IMR-90 (cell line): Measurements from ENCODE around the gene KCNK4. TPM values are rescaled to one million over a fixed set of nuclear protein-coding genes. Genes with fewer than 3 reads are reported as not detected.

ENCODE experiments used
- ATAC-seq: fragments of 200-7000 bp; cut with Tn5 transposase; 2 replicates; pipeline ENCODE4 v1.9.1; 2020; ENCODE audit warnings: low read depth, mild to moderate bottlenecking, moderate library complexity
- BruUV-seq: library from RNA; stranded (reverse); fragments of 400-500 nt; replicated peaks from 2 replicates; lab custom pipeline; 2021; lab: Mats Ljungman, UMichigan
- CTCF ChIA-PET: fragments of 300-600 bp; formaldehyde crosslinking; extraction: SDS; loops from one replicate; lab custom pipeline; 2021; ENCODE audit warnings: antibody characterized with exemption; lab: Yijun Ruan, JAX
- POLR2A ChIA-PET: fragments of 300-600 bp; sonication (Branson Sonifier 250); formaldehyde crosslinking; loops from one replicate; lab custom pipeline; 2022; ENCODE audit warnings: antibody characterized with exemption; ENCODE audit not compliant: unreplicated experiment; lab: Charles Lee
- DNase-seq: peaks from one replicate; pipeline ENCODE4 v3.0.0; 2013
- H2AFZ ChIP-seq: replicated peaks from 2 replicates; pipeline ENCODE3; 2013; ENCODE audit warnings: low read length, mild to moderate bottlenecking; ENCODE audit not compliant: poor library complexity
- H2AK5ac ChIP-seq: 2 replicates; pipeline ENCODE4 v1.6.1; 2013; ENCODE audit warnings: low read depth, low read length, inconsistent platforms
- H2AK9ac ChIP-seq: replicated peaks from 2 replicates; pipeline ENCODE3; 2013; ENCODE audit warnings: mild to moderate bottlenecking, low read depth, low read length, moderate library complexity; ENCODE audit not compliant: poor library complexity
- H2BK120ac ChIP-seq: 2 replicates; pipeline ENCODE4 v1.6.1; 2013; ENCODE audit warnings: low read depth, low read length, inconsistent platforms
- H2BK15ac ChIP-seq: 3 replicates; pipeline ENCODE4 v1.6.1; 2013; ENCODE audit warnings: low read depth, low read length, inconsistent platforms
- H2BK20ac ChIP-seq: 2 replicates; pipeline ENCODE4 v1.6.1; 2013; ENCODE audit warnings: low read depth, mild to moderate bottlenecking, inconsistent platforms, low read length, moderate library complexity
- H2BK5ac ChIP-seq: 2 replicates; pipeline ENCODE4 v1.6.1; 2013; ENCODE audit warnings: mild to moderate bottlenecking, low read depth, low read length, inconsistent platforms; ENCODE audit not compliant: poor library complexity, severe bottlenecking
- H3K14ac ChIP-seq: replicated peaks from 2 replicates; pipeline ENCODE4 v1.6.1; 2013; ENCODE audit warnings: low read depth, low read length, inconsistent platforms
- H3K18ac ChIP-seq: 2 replicates; pipeline ENCODE4 v1.6.1; 2013; ENCODE audit warnings: low read depth, low read length, control low read depth
- H3K23ac ChIP-seq: 2 replicates; pipeline ENCODE4 v1.6.1; 2013; ENCODE audit warnings: low read depth, low read length, inconsistent platforms
- H3K27ac ChIP-seq: 2 replicates; pipeline ENCODE4 v1.5.1; 2013; ENCODE audit warnings: mild to moderate bottlenecking, control low read depth, low read length; ENCODE audit not compliant: insufficient read depth
- H3K27me3 ChIP-seq: 2 replicates; pipeline ENCODE4 v1.6.1; 2013; ENCODE audit warnings: low read length; ENCODE audit not compliant: control insufficient read depth, insufficient read depth
- H3K36me3 ChIP-seq: 2 replicates; pipeline ENCODE4 v1.6.1; 2013; ENCODE audit warnings: low read length, mixed read lengths; ENCODE audit not compliant: control insufficient read depth, insufficient read depth
- H3K4ac ChIP-seq: 2 replicates; pipeline ENCODE4 v1.6.1; 2013; ENCODE audit warnings: low read depth, low read length, inconsistent platforms
- H3K4me1 ChIP-seq: 2 replicates; pipeline ENCODE4 v1.6.1; 2013; ENCODE audit warnings: low read length, mixed read lengths; ENCODE audit not compliant: control insufficient read depth, insufficient read depth
- H3K4me2 ChIP-seq: 2 replicates; pipeline ENCODE4 v1.6.1; 2013; ENCODE audit warnings: low read depth, mild to moderate bottlenecking, control low read depth, low read length, moderate library complexity
- H3K4me3 ChIP-seq: 2 replicates; pipeline ENCODE4 v1.5.1; 2013; ENCODE audit warnings: low read depth, mild to moderate bottlenecking, control low read depth, low read length, moderate library complexity; ENCODE audit not compliant: insufficient read depth
- H3K56ac ChIP-seq: 2 replicates; pipeline ENCODE4 v1.6.1; 2013; ENCODE audit warnings: low read length, inconsistent platforms; ENCODE audit not compliant: insufficient read depth; ENCODE audit errors: extremely low read depth
- H3K79me1 ChIP-seq, 2 experiments: 2 replicates each; pipeline ENCODE4 v1.6.1; 2013; ENCODE audit warnings: low read length in 2 of 2, inconsistent platforms in 1 of 2, low read depth in 1 of 2
- H3K9ac ChIP-seq: 2 replicates; pipeline ENCODE4 v1.6.1; 2013; ENCODE audit warnings: low read depth, low read length, control low read depth
- H3K9me1 ChIP-seq: 2 replicates; pipeline ENCODE4 v1.6.1; 2013; ENCODE audit warnings: low read length, inconsistent platforms; ENCODE audit not compliant: insufficient read depth
- H3K9me3 ChIP-seq: 2 replicates; pipeline ENCODE4 v1.6.1; 2013; ENCODE audit warnings: low read length; ENCODE audit not compliant: control insufficient read depth, insufficient read depth
- H4K20me1 ChIP-seq: 2 replicates; pipeline ENCODE4 v1.6.1; 2013; ENCODE audit warnings: low read length, inconsistent platforms; ENCODE audit not compliant: insufficient read depth
- H4K5ac ChIP-seq: 2 replicates; pipeline ENCODE4 v1.6.1; 2013; ENCODE audit warnings: mild to moderate bottlenecking, low read depth, low read length, control low read depth
- H4K8ac ChIP-seq, 2 experiments: 2 replicates each; pipeline ENCODE4 v1.6.1; 2013; ENCODE audit warnings: low read depth in 2 of 2, low read length in 2 of 2, control low read depth in 1 of 2, inconsistent platforms in 1 of 2
- H4K91ac ChIP-seq: 2 replicates; pipeline ENCODE4 v1.6.1; 2013; ENCODE audit warnings: low read depth, low read length, inconsistent platforms; ENCODE audit not compliant: insufficient read depth
- CHD1 ChIP-seq: IDR thresholded peaks from 2 replicates; pipeline ENCODE4 v1.6.1; 2012; ENCODE audit warnings: low read depth, low read length, improper control_type of control experiment
- FOS ChIP-seq: fragments of 150-350 bp; IDR thresholded peaks from 2 replicates; pipeline ENCODE4 v1.6.1; 2016; ENCODE audit warnings: low read depth, low read length
- MXI1 ChIP-seq: IDR thresholded peaks from 2 replicates; pipeline ENCODE4 v1.6.1; 2012; ENCODE audit warnings: low read depth, mild to moderate bottlenecking, low read length, moderate library complexity, borderline replicate concordance
- RAD21 ChIP-seq: IDR thresholded peaks from 2 replicates; pipeline ENCODE4 v1.6.1; 2012; ENCODE audit warnings: low read length, improper control_type of control experiment
- WGBS, 2 experiments: methylation state at CpG; one replicate each; pipeline versions ENCODE4 v1.1.5 to v1.1.7; 2013; ENCODE audit warnings: missing lambda C conversion rate in 2 of 2; ENCODE audit not compliant: insufficient read length in 1 of 2; ENCODE audit errors: extremely low coverage in 2 of 2; 5-methylcytosine and 5-hydroxymethylcytosine counted together
- dilution Hi-C: fragments of 300-500 bp; cut with HindIII; formaldehyde crosslinking; loops from one replicate; pipeline ENCODE4 v1.14.3; 2018; ENCODE audit warnings: low sequenced_read_pairs; ENCODE audit not compliant: unreplicated experiment
- in situ Hi-C: fragments of 300-500 bp; cut with MboI; formaldehyde crosslinking; loops from 3 replicates; pipeline ENCODE4 v1.14.3; 2019; ENCODE audit warnings: low sequenced_read_pairs, inconsistent platforms, mixed read lengths
- intact Hi-C: fragments of 100-400 bp; cut with micrococcal nuclease; formaldehyde crosslinking; loops from 2 replicates; pipeline ENCODE4 v1.10.0; 2022
- polyA plus RNA-seq, 3 experiments: library from polyadenylated mRNA; depleted of rRNA; stranded (reverse); fragments of >200 nt; gene quantifications; 2 replicates each; pipeline ENCODE4 v1.2.3, GENCODE V29; 2012; ENCODE audit warnings: low replicate concordance in 1 of 3
- total RNA-seq: library from RNA; depleted of rRNA; stranded (reverse); fragments of >200 nt; gene quantifications from 2 replicates; pipeline ENCODE4 v1.2.3, GENCODE V29; 2012
- TF ChIP-seq, protein P1 (sequence below): conservative IDR thresholded peaks from 2 replicates; pipeline ENCODE4 v1.5.1; 2012; ENCODE audit warnings: mild to moderate bottlenecking, low read depth, low read length, improper control_type of control experiment

KCNK4 gene
- total and polyA plus RNA-seq, 2 of the 4 experiments (the other 2 are of a cell fraction) = not detected

DNA sequence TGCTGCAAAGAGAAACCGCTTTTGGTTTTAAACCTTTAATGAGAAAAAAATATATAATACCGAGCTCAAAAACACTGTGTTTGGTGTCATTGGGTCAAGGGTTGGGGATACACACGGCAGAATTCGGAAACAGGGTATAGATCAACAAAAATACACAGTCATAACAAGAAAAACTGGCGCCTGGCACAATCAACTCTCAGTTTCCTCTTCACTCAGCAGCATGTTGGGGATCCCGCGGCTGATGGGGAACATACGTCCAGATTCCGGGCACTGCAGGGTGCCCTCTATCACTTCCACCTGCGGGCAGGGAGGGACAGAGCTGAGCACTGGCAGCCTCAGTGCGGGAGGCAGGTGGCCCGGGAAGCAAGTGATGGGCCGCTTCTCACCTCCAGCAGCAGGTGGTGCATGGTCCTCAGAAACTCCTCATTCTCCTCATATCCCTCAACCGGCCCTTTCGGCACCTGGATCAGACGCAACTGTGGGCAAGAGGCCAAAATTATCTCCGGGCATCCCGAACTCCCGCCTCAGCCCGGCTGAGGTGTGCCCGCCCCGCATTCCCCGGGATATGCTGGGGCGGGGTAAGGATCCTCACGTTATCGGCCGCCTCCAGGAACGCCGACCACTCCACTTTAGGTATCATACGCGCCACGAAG, 25.7 kb downstream of the KCNK4 start:
- Histone ChIP-seq H3K9ac (peak overlapping the region; percentile 76), H2BK120ac (no peak overlapping the region), H3K9me3 (no peaks in the 10 kb centered on the region), H2BK15ac (no peak overlapping the region), H2BK5ac (peak overlapping the region; percentile 41), H4K5ac (peak overlapping the region; percentile 19), H4K8ac (peak overlapping the region; percentile 82 to 91; a peak in 3 of 4 replicates), H3K4me1 (peaks cover 6% of the 10 kb centered on the region), H3K4me3 (peak overlapping the region; percentile 67), H3K4ac (peak overlapping the region; percentile 80), H4K91ac (peak overlapping the region; percentile 48), H3K18ac (no peak overlapping the region), H3K27ac (peak overlapping the region; percentile 70), H4K20me1 (no peaks in the 10 kb centered on the region; the same call in 1 of the 2 replicates), H3K4me2 (peak overlapping the region; percentile 95), H3K9me1 (peaks cover 11% of the 10 kb centered on the region), H3K79me1 (peaks cover 7 to 41% of the 10 kb centered on the region in 2 experiments), H3K27me3 (no peaks in the 10 kb centered on the region), H2BK20ac (no peak overlapping the region), H2AK9ac (peak overlapping the region; percentile 98), H3K36me3 (peaks cover 22% of the 10 kb centered on the region), H3K23ac (peak overlapping the region; percentile 37; the same call in 1 of the 2 replicates), H3K14ac (peak overlapping the region; percentile 60; the same call in 1 of the 2 replicates), H2AFZ (peak overlapping the region; percentile 85), H2AK5ac (peak overlapping the region; percentile 76), H3K56ac (peak overlapping the region; percentile 41; the same call in 1 of the 2 replicates)
- TF ChIP-seq FOS (no peak), CHD1 (no peak), RAD21 (0 out of 2 replicates have a peak, but pooled peaks have one; percentile 9), MXI1 (no peak)
- TF ChIP-seq, protein P1, sequence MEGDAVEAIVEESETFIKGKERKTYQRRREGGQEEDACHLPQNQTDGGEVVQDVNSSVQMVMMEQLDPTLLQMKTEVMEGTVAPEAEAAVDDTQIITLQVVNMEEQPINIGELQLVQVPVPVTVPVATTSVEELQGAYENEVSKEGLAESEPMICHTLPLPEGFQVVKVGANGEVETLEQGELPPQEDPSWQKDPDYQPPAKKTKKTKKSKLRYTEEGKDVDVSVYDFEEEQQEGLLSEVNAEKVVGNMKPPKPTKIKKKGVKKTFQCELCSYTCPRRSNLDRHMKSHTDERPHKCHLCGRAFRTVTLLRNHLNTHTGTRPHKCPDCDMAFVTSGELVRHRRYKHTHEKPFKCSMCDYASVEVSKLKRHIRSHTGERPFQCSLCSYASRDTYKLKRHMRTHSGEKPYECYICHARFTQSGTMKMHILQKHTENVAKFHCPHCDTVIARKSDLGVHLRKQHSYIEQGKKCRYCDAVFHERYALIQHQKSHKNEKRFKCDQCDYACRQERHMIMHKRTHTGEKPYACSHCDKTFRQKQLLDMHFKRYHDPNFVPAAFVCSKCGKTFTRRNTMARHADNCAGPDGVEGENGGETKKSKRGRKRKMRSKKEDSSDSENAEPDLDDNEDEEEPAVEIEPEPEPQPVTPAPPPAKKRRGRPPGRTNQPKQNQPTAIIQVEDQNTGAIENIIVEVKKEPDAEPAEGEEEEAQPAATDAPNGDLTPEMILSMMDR = 0 out of 2 replicates have a peak, but pooled peaks have one; percentile 15
- dilution Hi-C loops = no loop called here
- DNase-seq (no peak), ATAC-seq (no peak; the same call in 1 of the 2 replicates)
- BruUV-seq = TSS peak; percentile 100
- POLR2A ChIA-PET = interaction anchor here (1.0 kb wide), 1 partner anchor 15 kb away, joined by 3 read pairs; no protein-coding TSS in a partner anchor
- CTCF ChIA-PET = interaction anchor here (0.7 to 2.3 kb wide), 4 partner anchors 15 to 72 kb away, joined by 3 to 27 read pairs (median 10); no protein-coding TSS in a partner anchor
- 0% methylated on average over 16 of the region's 32 CpGs; no CpG with 5 or more reads in 1 of the 2 experiments for WGBS, 2 experiments
- intact Hi-C loops = no loop called here
- in situ Hi-C loops = no loop called here
